MM.1S (cell line): ENCODE measurements around the gene RFC2.

ENCODE experiments used
- DNase-seq: peaks from one replicate; pipeline ENCODE4 v3.0.0-alpha.2; 2015
- H2AFZ ChIP-seq: fragments of 300-600 bp; sonication (generic); 2 replicates; pipeline ENCODE4 v1.6.0; 2016; ENCODE audit warnings: antibody characterized with exemption, low read length
- H3F3A ChIP-seq: fragments of 300-600 bp; sonication (generic); 2 replicates; pipeline ENCODE4 v1.6.1; 2016; ENCODE audit warnings: mild to moderate bottlenecking, antibody characterized with exemption, low read length, moderate library complexity, mixed read lengths; ENCODE audit not compliant: insufficient read depth
- H3K27ac ChIP-seq: fragments of 300-600 bp; sonication (generic); 2 replicates; pipeline ENCODE4 v1.5.1; 2016; ENCODE audit warnings: mild to moderate bottlenecking, low read length
- H3K27me3 ChIP-seq: fragments of 300-600 bp; sonication (generic); replicated peaks from 2 replicates; pipeline ENCODE4 v1.6.0; 2016; ENCODE audit warnings: low read length; ENCODE audit not compliant: insufficient read depth
- H3K36me3 ChIP-seq: fragments of 300-600 bp; sonication (generic); replicated peaks from 2 replicates; pipeline ENCODE4 v1.6.1; 2016; ENCODE audit warnings: mild to moderate bottlenecking, low read length, mixed read lengths; ENCODE audit not compliant: insufficient read depth
- H3K4me1 ChIP-seq: fragments of 300-600 bp; sonication (generic); 2 replicates; pipeline ENCODE4 v1.6.1; 2016; ENCODE audit warnings: low read length, mixed read lengths
- H3K4me2 ChIP-seq: fragments of 300-600 bp; sonication (generic); 2 replicates; pipeline ENCODE4 v1.6.0; 2016; ENCODE audit warnings: low read depth, low read length
- H3K4me3 ChIP-seq: fragments of 300-600 bp; sonication (generic); 2 replicates; pipeline ENCODE4 v1.5.1; 2016; ENCODE audit warnings: low read length, mixed read lengths
- H3K79me2 ChIP-seq: fragments of 300-600 bp; sonication (generic); 2 replicates; pipeline ENCODE4 v1.6.1; 2016; ENCODE audit warnings: mixed run types, low read length, mixed read lengths
- H3K9ac ChIP-seq: fragments of 300-600 bp; sonication (generic); 2 replicates; pipeline ENCODE4 v1.6.1; 2016; ENCODE audit warnings: low read length, mixed read lengths
- H3K9me2 ChIP-seq: fragments of 300-600 bp; sonication (generic); replicated peaks from 2 replicates; pipeline ENCODE4 v1.6.1; 2016; ENCODE audit warnings: mild to moderate bottlenecking, low read length, mixed read lengths; ENCODE audit not compliant: insufficient read depth
- H3K9me3 ChIP-seq: fragments of 300-600 bp; sonication (generic); replicated peaks from 2 replicates; pipeline ENCODE4 v1.6.1; 2016; ENCODE audit warnings: mild to moderate bottlenecking, low read length, mixed read lengths; ENCODE audit not compliant: insufficient read depth
- H4K20me1 ChIP-seq: fragments of 300-600 bp; sonication (generic); 2 replicates; pipeline ENCODE4 v1.6.1; 2016; ENCODE audit warnings: mild to moderate bottlenecking, low read length, moderate library complexity, mixed read lengths; ENCODE audit not compliant: insufficient read depth
- CTCF ChIP-seq: fragments of 300-600 bp; sonication (generic); IDR thresholded peaks from 2 replicates; pipeline ENCODE4 v1.5.1; 2016; ENCODE audit warnings: antibody characterized with exemption, low read length, mixed read lengths
- EZH2 ChIP-seq: fragments of 300-600 bp; sonication (generic); optimal IDR thresholded peaks from 2 replicates; pipeline ENCODE3; 2017; ENCODE audit warnings: low read depth, mild to moderate bottlenecking, antibody characterized with exemption, low read length, mixed read lengths
- EZH2phosphoT487 ChIP-seq: fragments of 300-600 bp; sonication (generic); IDR thresholded peaks from 2 replicates; pipeline ENCODE4 v1.6.1; 2018; ENCODE audit warnings: antibody characterized with exemption, low read length

The RFC2 gene

GRCh38 chr7:74254129-74254857 is at the start of gene RFC2:
TSS of gene RFC2 (minus strand) at chr7:74254399. CDS start at chr7:74254383, 16 bp downstream.
- Histone ChIP-seq H3K4me1 (peaks cover 13% of the 10 kb centered on the region; the same call in 1 of the 2 replicates), H3K79me2 (peaks cover 28% of the 10 kb centered on the region), H3K9me2 (no peaks in the 10 kb centered on the region), H3K27ac (peak within 1 kb of the TSS; percentile 80), H3K9ac (peak within 1 kb of the TSS; percentile 97), H3K4me3 (peak within 1 kb of the TSS; percentile 94), H4K20me1 (no peaks in the 10 kb centered on the region), H3K27me3 (no peaks in the 10 kb centered on the region; the same call in 1 of the 2 replicates), H3K4me2 (peak within 1 kb of the TSS; percentile 75), H3F3A (peaks cover 10% of the 10 kb centered on the region), H2AFZ (peak within 1 kb of the TSS; percentile 97), H3K36me3 (peaks cover 4% of the 10 kb centered on the region; the same call in 1 of the 2 replicates), H3K9me3 (no peaks in the 10 kb centered on the region)
- TF ChIP-seq EZH2 (no peak), CTCF (no peak), EZH2phosphoT487 (no peak)
- DNase-seq, result peak; percentile 98

GRCh38 chr7:74302745-74303221 is 48.6 kb upstream of the RFC2 start:
- no peaks in the 10 kb centered on the region for H3K27me3 ChIP-seq
- no peak overlapping the region for H3K9ac ChIP-seq
- no peaks in the 10 kb centered on the region for H3K9me2 ChIP-seq
- no peak overlapping the region for H3K4me3 ChIP-seq
- no peak for TF ChIP-seq CTCF
- no peak for TF ChIP-seq EZH2phosphoT487
- TF ChIP-seq EZH2, result no peak
- no peak overlapping the region for H2AFZ ChIP-seq
- H3F3A ChIP-seq, result no peaks in the 10 kb centered on the region
- H3K27ac ChIP-seq, result no peak overlapping the region
- no peaks in the 10 kb centered on the region for H3K9me3 ChIP-seq
- no peaks in the 10 kb centered on the region for H3K79me2 ChIP-seq
- H3K36me3 ChIP-seq, result no peaks in the 10 kb centered on the region
- H4K20me1 ChIP-seq, result no peaks in the 10 kb centered on the region
- DNase-seq, result no peak
- no peaks in the 10 kb centered on the region for H3K4me1 ChIP-seq
- H3K4me2 ChIP-seq, result no peak overlapping the region

- no peaks in the 10 kb centered on the region for H3K4me1 ChIP-seq
- H3K27ac ChIP-seq, result no peak overlapping the region
- no peak overlapping the region for H3K4me3 ChIP-seq
Observed at GRCh38 chr7:74300926-74301325, 46.7 kb upstream of the RFC2 start.

More at GRCh38 chr7:74300926-74301325, 46.7 kb upstream of the RFC2 start:
- no peak overlapping the region for H2AFZ ChIP-seq
- no peaks in the 10 kb centered on the region for H3K9me3 ChIP-seq
- H3K36me3 ChIP-seq, result no peaks in the 10 kb centered on the region
- H3K9ac ChIP-seq, result no peak overlapping the region
- DNase-seq, result no peak
- no peak overlapping the region for H3K4me2 ChIP-seq
- H4K20me1 ChIP-seq, result no peaks in the 10 kb centered on the region
- H3K79me2 ChIP-seq, result no peaks in the 10 kb centered on the region
- no peaks in the 10 kb centered on the region for H3F3A ChIP-seq
- H3K27me3 ChIP-seq, result peaks cover 5% of the 10 kb centered on the region; the same call in 1 of the 2 replicates
- no peak for TF ChIP-seq EZH2
- no peak for TF ChIP-seq EZH2phosphoT487
- TF ChIP-seq CTCF, result no peak
- H3K9me2 ChIP-seq, result no peaks in the 10 kb centered on the region
